Measurements from ENCODE around the gene WASF2. TPM values are rescaled to one million over a fixed set of nuclear protein-coding genes. Genes with fewer than 3 reads are reported as not detected.

WASF2 gene
- total and polyA plus RNA-seq, 2 of the 4 experiments (the other 2 are of a cell fraction), result 7.9 to 45.4 TPM

GRCh38 chr1:27413004-27413403 lies 77.0 kb downstream of the WASF2 start:
- no peak overlapping the region for H3K4me2 ChIP-seq (ENCODE audit: low read depth, low read length)
- H3K56ac ChIP-seq (ENCODE audit: extremely low read depth, insufficient read depth, low read length), result no peak overlapping the region
- DNase-seq (no peak), ATAC-seq (ENCODE audit: low read depth) (no peak)
- H3K4ac ChIP-seq (ENCODE audit: low read depth, low read length), result no peak overlapping the region
- H3K4me1 ChIP-seq (ENCODE audit: control insufficient read depth, insufficient read depth, low read length), result peaks cover 3% of the 10 kb centered on the region
- no peak overlapping the region for H2AFZ ChIP-seq (replicated peaks; ENCODE audit: low read length, poor library complexity)
- peaks cover 66% of the 10 kb centered on the region for H3K36me3 ChIP-seq (ENCODE audit: control insufficient read depth, insufficient read depth, low read length)
- ChIA-PET POLR2A (ENCODE audit: unreplicated experiment) (no interaction called here), CTCF (interaction anchor here (1.5 kb wide), 1 partner anchor 11 kb away, joined by 3 read pairs; no protein-coding TSS in a partner anchor)
- H4K20me1 ChIP-seq (ENCODE audit: insufficient read depth, low read length), result no peaks in the 10 kb centered on the region
- 80% methylated on average over 1 of the region's 4 CpGs; no CpG with 5 or more reads in 1 of the 2 experiments for WGBS, 2 experiments (ENCODE audit: extremely low coverage in 2 of 2, insufficient read length in 1 of 2)
- no peak overlapping the region for H2BK120ac ChIP-seq (ENCODE audit: low read depth, low read length)
- in situ Hi-C loops (cut with MboI; ENCODE audit: low sequenced_read_pairs), result loop anchor here (10.0 kb wide), 1 partner anchor 252 kb away; no protein-coding TSS in a partner anchor
- H2AK9ac ChIP-seq (replicated peaks; ENCODE audit: low read depth, low read length, poor library complexity), result no peak overlapping the region
- H3K14ac ChIP-seq (replicated peaks; ENCODE audit: low read depth, low read length), result no peak overlapping the region
- H2BK15ac ChIP-seq (ENCODE audit: low read depth, low read length), result no peak overlapping the region
- peaks cover 40 to 54% of the 10 kb centered on the region in 2 experiments for H3K79me1 ChIP-seq (ENCODE audit: low read depth in 1 of 2, low read length in 2 of 2)
- no peak overlapping the region for H2BK20ac ChIP-seq (ENCODE audit: low read depth, low read length)
- H2AK5ac ChIP-seq (ENCODE audit: low read depth, low read length), result no peak overlapping the region
- H3K27ac ChIP-seq (ENCODE audit: insufficient read depth, low read length), result no peak overlapping the region
- dilution Hi-C loops (cut with HindIII; ENCODE audit: low sequenced_read_pairs, unreplicated experiment), result no loop called here
- no peak overlapping the region for H4K91ac ChIP-seq (ENCODE audit: insufficient read depth, low read depth, low read length)
- BruUV-seq (replicated peaks), result no TSS peak
- H3K23ac ChIP-seq (ENCODE audit: low read depth, low read length), result no peak overlapping the region
- intact Hi-C loops (cut with micrococcal nuclease), result no loop called here
- no peak overlapping the region for H3K18ac ChIP-seq (ENCODE audit: low read depth, low read length)
- no peak for TF ChIP-seq MAFK (IDR thresholded peaks at IDR 0.05; ENCODE audit: low read depth, low read length)
- no peak for TF ChIP-seq RFX5 (IDR thresholded peaks at IDR 0.05; ENCODE audit: low read depth, low read length)
- no peak for TF ChIP-seq USF2 (IDR thresholded peaks at IDR 0.05; ENCODE audit: low read depth, low read length)
- TF ChIP-seq RCOR1 (IDR thresholded peaks at IDR 0.05; ENCODE audit: insufficient replicate concordance, low read length), result no peak
- no peak for TF ChIP-seq BHLHE40 (IDR thresholded peaks at IDR 0.05; ENCODE audit: low read depth, low read length)
- no peak for TF ChIP-seq NFE2L2 (IDR thresholded peaks at IDR 0.05; ENCODE audit: low read depth, low read length)
- TF ChIP-seq CHD1 (IDR thresholded peaks at IDR 0.05; ENCODE audit: low read depth, low read length), result no peak
- no peak for TF ChIP-seq RAD21 (IDR thresholded peaks at IDR 0.05; ENCODE audit: low read length)
- no peak for TF ChIP-seq SMC3 (IDR thresholded peaks at IDR 0.05; ENCODE audit: low read depth, low read length)
- no peak for TF ChIP-seq MAZ (IDR thresholded peaks at IDR 0.05; ENCODE audit: borderline replicate concordance, low read depth, low read length)
- TF ChIP-seq CTCF (conservative IDR thresholded peaks at IDR 0.05; ENCODE audit: low read depth, low read length), result no peak
- no peak for TF ChIP-seq POLR2A (IDR thresholded peaks at IDR 0.05; ENCODE audit: low read depth, low read length)
- peaks cover 8% of the 10 kb centered on the region; the same call in 1 of the 2 replicates for H3K9me1 ChIP-seq (ENCODE audit: insufficient read depth, low read length)
- H3K9ac ChIP-seq (ENCODE audit: low read depth, low read length), result no peak overlapping the region
- no peaks in the 10 kb centered on the region for H3K27me3 ChIP-seq (ENCODE audit: control insufficient read depth, insufficient read depth, low read length)
- H2BK5ac ChIP-seq (ENCODE audit: low read depth, low read length, poor library complexity, severe bottlenecking), result no peak overlapping the region
- H4K5ac ChIP-seq (ENCODE audit: low read depth, low read length), result no peak overlapping the region
- no peaks in the 10 kb centered on the region for H3K9me3 ChIP-seq (ENCODE audit: control insufficient read depth, insufficient read depth, low read length)
- no peak overlapping the region for H4K8ac ChIP-seq (ENCODE audit: low read depth in 2 of 2, low read length in 2 of 2)
- H3K4me3 ChIP-seq (ENCODE audit: insufficient read depth, low read depth, low read length), result no peak overlapping the region
